A549 (cell line): ENCODE measurements around the gene NDUFV2. TPM values are rescaled to one million over a fixed set of nuclear protein-coding genes. Genes with fewer than 3 reads are reported as not detected.

ENCODE experiments used
- ATAC-seq, 2 experiments: fragments of 200-7000 bp in 1 of 2; fragments of >200 bp in 1 of 2; cut with Nextera tagmentation in 1 of 2; cut with Tn5 transposase in 1 of 2; 3 replicates each; pipeline versions ENCODE4 v1.8.0 to v1.9.1; 2018 to 2020; ENCODE audit warnings: mild to moderate bottlenecking in 1 of 2, moderate library complexity in 1 of 2
- CTCF ChIA-PET: fragments of 300-600 bp; sonication (Branson Sonifier 250); formaldehyde crosslinking; extraction: SDS; loops from one replicate; lab custom pipeline; 2021; ENCODE audit warnings: antibody characterized with exemption, inconsistent platforms; lab: Yijun Ruan, JAX
- POLR2A ChIA-PET: fragments of 350-600 bp; formaldehyde crosslinking; extraction: SDS; loops from one replicate; lab custom pipeline; 2021; ENCODE audit warnings: antibody characterized with exemption, inconsistent platforms; lab: Yijun Ruan, JAX
- DNase-seq, 2 experiments: peaks; one replicate each; pipeline versions ENCODE4 v3.0.0 to v3.0.0-alpha.2; 2011 to 2016; ENCODE audit warnings: low read depth in 1 of 2, low spot score in 1 of 2
- FAIRE-seq: peaks from 2 replicates; lab custom pipeline; 2011; peaks lifted over from hg19 to GRCh38; lab: Jason Lieb, UNC
- H3K27ac ChIP-seq, 2 experiments: fragments of >200 bp; sonication (Bioruptor Twin); formaldehyde crosslinking; 3 replicates each; pipeline ENCODE4 v1.5.1; 2016 to 2017
- H3K4me1 ChIP-seq: fragments of >200 bp; sonication (Bioruptor Twin); formaldehyde crosslinking; 3 replicates; pipeline ENCODE4 v1.6.1; 2016
- H3K4me2 ChIP-seq: fragments of >200 bp; sonication (Bioruptor Twin); formaldehyde crosslinking; 3 replicates; pipeline ENCODE4 v1.6.1; 2016
- H3K4me3 ChIP-seq: fragments of >200 bp; sonication (Bioruptor Twin); formaldehyde crosslinking; 3 replicates; pipeline ENCODE4 v1.5.1; 2016
- H3K9me3 ChIP-seq: fragments of >200 bp; sonication (Bioruptor Twin); formaldehyde crosslinking; 3 replicates; pipeline ENCODE4 v1.6.1; 2016
- ATOH8 ChIP-seq: fragments of 250-450 bp; sonication (Bioruptor Pico); IDR thresholded peaks from 2 replicates; pipeline ENCODE4 v1.5.0; 2020; ENCODE audit warnings: low read depth, mild to moderate bottlenecking, moderate library complexity
- BHLHE40 ChIP-seq: IDR thresholded peaks from 2 replicates; pipeline ENCODE4 v1.6.1; 2012; ENCODE audit warnings: low read depth, low read length, inconsistent platforms
- CBX2 ChIP-seq: fragments of 200-600 bp; sonication (generic); IDR thresholded peaks from 2 replicates; pipeline ENCODE4 v1.6.1; 2016; ENCODE audit warnings: low read depth, mild to moderate bottlenecking, borderline replicate concordance
- CTCF ChIP-seq: fragments of >200 bp; sonication (Bioruptor Twin); formaldehyde crosslinking; IDR thresholded peaks from 3 replicates; pipeline ENCODE4 v1.5.1; 2016
- E2F6 ChIP-seq: IDR thresholded peaks from 2 replicates; pipeline ENCODE4 v1.6.1; 2012; ENCODE audit warnings: low read depth, borderline replicate concordance
- EHMT2 ChIP-seq: fragments of 200-600 bp; sonication (generic); IDR thresholded peaks from 2 replicates; pipeline ENCODE4 v1.6.1; 2016; ENCODE audit warnings: antibody characterized with exemption, low read depth, mild to moderate bottlenecking, moderate library complexity
- EP300 ChIP-seq, 2 experiments: fragments of >200 bp; sonication (Bioruptor Twin); formaldehyde crosslinking; IDR thresholded peaks; 2 replicates in 1 of 2; 3 replicates in 1 of 2; pipeline ENCODE4 v1.6.1; 2016 to 2017
- ESRRA ChIP-seq: fragments of 150-350 bp; IDR thresholded peaks from 2 replicates; pipeline ENCODE4 v1.6.1; 2014; ENCODE audit warnings: mild to moderate bottlenecking, low read length, borderline replicate concordance
- FOSB ChIP-seq: fragments of 250-450 bp; sonication (Bioruptor Pico); IDR thresholded peaks from 2 replicates; pipeline ENCODE4 v1.5.0; 2020; ENCODE audit warnings: mild to moderate bottlenecking, moderate library complexity
- FOSL2 ChIP-seq, 2 experiments: fragments of 450-650 bp in 1 of 2; fragments of >200 bp in 1 of 2; sonication (Bioruptor Twin) in 1 of 2; formaldehyde crosslinking; IDR thresholded peaks; 2 replicates each; pipeline versions ENCODE4 v1.5.0 to v1.6.1; 2016 to 2020; ENCODE audit warnings: mild to moderate bottlenecking in 1 of 2, moderate library complexity in 1 of 2
- HOXA7 ChIP-seq: fragments of 250-450 bp; sonication (Bioruptor Pico); IDR thresholded peaks from 2 replicates; pipeline ENCODE4 v1.5.0; 2020; ENCODE audit warnings: mild to moderate bottlenecking, moderate library complexity
- KDM1A ChIP-seq: fragments of 200-600 bp; sonication (generic); IDR thresholded peaks from 2 replicates; pipeline ENCODE4 v1.6.1; 2016; ENCODE audit warnings: low read depth, mild to moderate bottlenecking
- NFE2L2 ChIP-seq: fragments of 150-350 bp; conservative IDR thresholded peaks from 2 replicates; pipeline ENCODE4 v1.6.1; 2014; ENCODE audit warnings: low read length
- NPAS2 ChIP-seq: fragments of 250-450 bp; sonication (Bioruptor Pico); IDR thresholded peaks from 2 replicates; pipeline ENCODE4 v1.8.0; 2022; ENCODE audit warnings: mild to moderate bottlenecking, moderate library complexity, borderline replicate concordance
- NR3C1 ChIP-seq: fragments of >200 bp; sonication (Bioruptor Twin); formaldehyde crosslinking; IDR thresholded peaks from 3 replicates; pipeline ENCODE4 v1.6.1; 2017
- PHF8 ChIP-seq: fragments of 200-600 bp; sonication (generic); IDR thresholded peaks from 2 replicates; pipeline ENCODE4 v1.6.1; 2016; ENCODE audit warnings: low read depth, mild to moderate bottlenecking, antibody characterized with exemption, moderate library complexity, borderline replicate concordance
- RAD21 ChIP-seq, 2 experiments: fragments of >200 bp in 1 of 2; sonication (Bioruptor Twin) in 1 of 2; formaldehyde crosslinking in 1 of 2; IDR thresholded peaks in 1 of 2; conservative IDR thresholded peaks in 1 of 2; 2 replicates in 1 of 2; 3 replicates in 1 of 2; pipeline ENCODE4 v1.6.1; 2012 to 2018; ENCODE audit warnings: inconsistent platforms in 1 of 2
- RCOR1 ChIP-seq: fragments of 150-350 bp; IDR thresholded peaks from 2 replicates; pipeline ENCODE4 v1.6.1; 2014; ENCODE audit warnings: antibody characterized with exemption, low read length, low read depth
- RNF2 ChIP-seq: fragments of 200-600 bp; sonication (generic); IDR thresholded peaks from 2 replicates; pipeline ENCODE4 v1.6.1; 2016; ENCODE audit warnings: low read depth, mild to moderate bottlenecking, antibody characterized with exemption, moderate library complexity, borderline replicate concordance
- SMC3 ChIP-seq: fragments of >200 bp; sonication (Bioruptor Twin); formaldehyde crosslinking; IDR thresholded peaks from 3 replicates; pipeline ENCODE4 v1.6.1; 2018; ENCODE audit warnings: inconsistent platforms
- TFCP2L1 ChIP-seq: fragments of 250-450 bp; sonication (Bioruptor Pico); IDR thresholded peaks from 2 replicates; pipeline ENCODE4 v1.5.0; 2021; ENCODE audit warnings: mild to moderate bottlenecking
- USF2 ChIP-seq: fragments of 450-650 bp; IDR thresholded peaks from 2 replicates; pipeline ENCODE4 v1.6.1; 2014; ENCODE audit warnings: antibody characterized with exemption
- WGBS: methylation state at CpG from one replicate; pipeline ENCODE4 v1.1.6; 2017; ENCODE audit errors: missing lambda C conversion rate; 5-methylcytosine and 5-hydroxymethylcytosine counted together
- polyA plus RNA-seq, 4 experiments: library from polyadenylated mRNA; depleted of rRNA in 3 of 4; stranded (reverse); fragments of >200 nt; fragmentation: RNase III in 1 of 4; extraction: RNeasy Plus Mini Kit Qiagen cat#74134 plus additional on column Dnase treatment in 1 of 4; gene quantifications; 2 replicates in 3 of 4; 3 replicates in 1 of 4; pipeline ENCODE4 v1.2.3, GENCODE V29; 2011 to 2017
- TF ChIP-seq, protein P1 (sequence below): IDR thresholded peaks from 2 replicates; pipeline ENCODE4 v1.6.1; 2012
- TF ChIP-seq, protein P2 (sequence below): fragments of >200 bp; sonication (Bioruptor Twin); formaldehyde crosslinking; IDR thresholded peaks from 3 replicates; pipeline ENCODE4 v1.6.1; 2016

The NDUFV2 gene
- polyA plus RNA-seq, 2 of the 4 experiments (the other 2 are of a cell fraction): 115 to 180 TPM

DNA sequence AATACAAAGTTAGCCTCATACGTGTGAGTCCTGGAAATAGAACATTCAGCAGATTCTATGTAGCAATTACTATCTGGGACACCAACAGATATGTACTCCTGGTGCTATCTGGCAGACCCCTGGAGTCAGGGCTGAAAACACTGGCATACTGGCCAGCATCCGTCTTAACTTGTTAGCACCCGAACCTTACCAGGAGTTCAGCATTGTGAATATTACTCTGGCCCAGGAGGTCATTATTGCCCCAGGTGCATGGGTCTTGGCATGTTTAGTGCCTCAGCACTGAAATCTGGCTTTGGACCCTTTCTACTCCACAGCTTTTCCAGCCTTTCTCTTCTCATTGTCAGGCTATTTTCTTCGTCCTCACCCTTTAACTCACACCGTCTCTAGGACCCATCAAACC, 11.9 kb upstream of the NDUFV2 start:
- WGBS: 86% methylated on average over 5 of the region's 5 CpGs

DNA sequence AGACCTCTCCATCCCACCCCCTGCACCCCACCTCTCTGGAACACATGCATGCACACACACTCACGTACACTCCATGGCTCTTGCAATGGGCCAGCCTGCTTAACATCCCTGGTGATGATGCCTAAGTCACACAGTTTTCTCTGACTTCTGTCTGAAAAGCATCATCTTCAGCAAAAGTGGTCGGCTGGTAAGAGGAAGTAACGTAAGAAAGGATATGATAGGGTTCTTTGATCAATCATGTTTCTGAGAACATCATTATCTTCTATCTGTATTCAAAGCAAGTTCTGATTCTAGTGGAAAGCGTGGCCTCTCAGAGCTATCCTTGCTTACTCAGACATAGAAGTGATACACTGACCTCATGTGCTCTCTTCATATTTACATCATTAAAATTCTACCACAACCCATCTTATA, 11.4 kb upstream of the NDUFV2 start:
- Histone ChIP-seq H3K9me3 (no peaks in the 10 kb centered on the region), H3K4me3 (no peak overlapping the region), H3K4me2 (no peak overlapping the region), H3K27ac (peak overlapping the region; percentile 30 to 38; a peak in 1 of 6 replicates), H3K4me1 (peaks cover 32% of the 10 kb centered on the region)
- FAIRE-seq: no peak
- TF ChIP-seq EHMT2: no peak
- no peak for TF ChIP-seq PHF8
- TF ChIP-seq CBX2: no peak
- no peak for TF ChIP-seq SMC3
- TF ChIP-seq ESRRA: no peak
- TF ChIP-seq BHLHE40: no peak
- no peak for TF ChIP-seq E2F6
- TF ChIP-seq FOSB: no peak
- TF ChIP-seq HOXA7 (CRISPR knock-in tag): no peak
- TF ChIP-seq TFCP2L1: no peak
- TF ChIP-seq USF2: no peak
- TF ChIP-seq, protein P1, sequence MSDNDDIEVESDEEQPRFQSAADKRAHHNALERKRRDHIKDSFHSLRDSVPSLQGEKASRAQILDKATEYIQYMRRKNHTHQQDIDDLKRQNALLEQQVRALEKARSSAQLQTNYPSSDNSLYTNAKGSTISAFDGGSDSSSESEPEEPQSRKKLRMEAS: no peak
- no peak for TF ChIP-seq EP300 (IDR thresholded peaks at IDR 0.05)
- no peak for TF ChIP-seq NFE2L2
- TF ChIP-seq, protein P2, sequence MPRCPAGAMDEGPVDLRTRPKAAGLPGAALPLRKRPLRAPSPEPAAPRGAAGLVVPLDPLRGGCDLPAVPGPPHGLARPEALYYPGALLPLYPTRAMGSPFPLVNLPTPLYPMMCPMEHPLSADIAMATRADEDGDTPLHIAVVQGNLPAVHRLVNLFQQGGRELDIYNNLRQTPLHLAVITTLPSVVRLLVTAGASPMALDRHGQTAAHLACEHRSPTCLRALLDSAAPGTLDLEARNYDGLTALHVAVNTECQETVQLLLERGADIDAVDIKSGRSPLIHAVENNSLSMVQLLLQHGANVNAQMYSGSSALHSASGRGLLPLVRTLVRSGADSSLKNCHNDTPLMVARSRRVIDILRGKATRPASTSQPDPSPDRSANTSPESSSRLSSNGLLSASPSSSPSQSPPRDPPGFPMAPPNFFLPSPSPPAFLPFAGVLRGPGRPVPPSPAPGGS: no peak
- no peak for TF ChIP-seq RNF2
- no peak for TF ChIP-seq CTCF
- TF ChIP-seq RCOR1: no peak
- no peak for TF ChIP-seq NPAS2 (CRISPR knock-in tag)
- TF ChIP-seq FOSL2 (IDR thresholded peaks at IDR 0.05): no peak
- TF ChIP-seq FOSL2 (CRISPR knock-in tag; IDR thresholded peaks at IDR 0.05): no peak
- ChIA-PET CTCF (interaction anchor here (0.9 kb wide), 1 partner anchor 17 kb away, joined by 3 read pairs; no protein-coding TSS in a partner anchor), POLR2A (no interaction called here)
- 88% methylated on average over 4 of the region's 4 CpGs for WGBS
- ATAC-seq: no peak
- no peak for DNase-seq

More for the DNA sequence above, 11.9 kb upstream of the NDUFV2 start:
- DNase-seq (no peak), ATAC-seq (no peak), FAIRE-seq (no peak)
- Histone ChIP-seq H3K4me1 (peaks cover 27% of the 10 kb centered on the region), H3K4me2 (no peak overlapping the region), H3K9me3 (no peaks in the 10 kb centered on the region), H3K27ac (peak overlapping the region; percentile 30 to 38; a peak in 2 of 6 replicates), H3K4me3 (no peak overlapping the region)
- POLR2A ChIA-PET: no interaction called here
- TF ChIP-seq ATOH8 (CRISPR knock-in tag) (no peak), ESRRA (no peak), RAD21 (conservative IDR thresholded peaks at IDR 0.05 in 1 of 2, IDR thresholded peaks at IDR 0.05 in 1 of 2) (no peak), KDM1A (no peak), NFE2L2 (no peak), NR3C1 (no peak)
- CTCF ChIA-PET: interaction anchor here (1.3 to 1.4 kb wide), 2 partner anchors 11 to 17 kb away, joined by 3 to 4 read pairs; no protein-coding TSS in a partner anchor
